ENCODE measurements around the gene DNER. TPM values are rescaled to one million over a fixed set of nuclear protein-coding genes. Genes with fewer than 3 reads are reported as not detected.

The DNER gene
- polyA plus RNA-seq, 1 experiment, result not detected

- no peak overlapping the region for H3K4me3 ChIP-seq (ENCODE audit: low read depth, low read length)
- TF ChIP-seq CTCF (IDR thresholded peaks at IDR 0.05; ENCODE audit: low read depth, low read length), result no peak
- POLR2A ChIA-PET, result no interaction called here
- CTCF ChIA-PET, result no interaction called here
- no peaks in the 10 kb centered on the region for H3K9me3 ChIP-seq (ENCODE audit: control insufficient read depth, insufficient read depth, low read length)
- DNase-seq (ENCODE audit: low read depth, low spot score), result no peak
- H3K27me3 ChIP-seq (ENCODE audit: control insufficient read depth, insufficient read depth, low read length), result no peaks in the 10 kb centered on the region
- H3K27ac ChIP-seq (ENCODE audit: low read depth, low read length), result no peak overlapping the region
Measured at GRCh38 chr2:229470781-229471180, 243.6 kb downstream of the DNER start.

GRCh38 chr2:229467783-229468182 lies 246.6 kb downstream of the DNER start:
- H3K4me3 ChIP-seq (ENCODE audit: low read depth, low read length), result no peak overlapping the region
- ChIA-PET CTCF (no interaction called here), POLR2A (no interaction called here)
- TF ChIP-seq CTCF (IDR thresholded peaks at IDR 0.05; ENCODE audit: low read depth, low read length), result no peak
- no peak for DNase-seq (ENCODE audit: low read depth, low spot score)
- no peak overlapping the region for H3K27ac ChIP-seq (ENCODE audit: low read depth, low read length)
- H3K27me3 ChIP-seq (ENCODE audit: control insufficient read depth, insufficient read depth, low read length), result no peaks in the 10 kb centered on the region
- H3K9me3 ChIP-seq (ENCODE audit: control insufficient read depth, insufficient read depth, low read length), result no peaks in the 10 kb centered on the region

GRCh38 chr2:229463841-229464346 lies 250.5 kb downstream of the DNER start:
- H3K4me3 ChIP-seq (ENCODE audit: low read depth, low read length), result no peak overlapping the region
- no peak for TF ChIP-seq CTCF (IDR thresholded peaks at IDR 0.05; ENCODE audit: low read depth, low read length)
- no peak overlapping the region for H3K27ac ChIP-seq (ENCODE audit: low read depth, low read length)
- no peaks in the 10 kb centered on the region for H3K9me3 ChIP-seq (ENCODE audit: control insufficient read depth, insufficient read depth, low read length)
- H3K27me3 ChIP-seq (ENCODE audit: control insufficient read depth, insufficient read depth, low read length), result no peaks in the 10 kb centered on the region
- POLR2A ChIA-PET, result no interaction called here
- no peak for DNase-seq (ENCODE audit: low read depth, low spot score)
- CTCF ChIA-PET, result interaction anchor here (0.6 kb wide), 1 partner anchor 123 kb away, joined by 9 read pairs; no protein-coding TSS in a partner anchor

GRCh38 chr2:229462112-229462511 lies 252.2 kb downstream of the DNER start:
- DNase-seq (ENCODE audit: low read depth, low spot score), result no peak
- ChIA-PET POLR2A (no interaction called here), CTCF (interaction anchor here (1.2 kb wide), 1 partner anchor 31 kb away, joined by 3 read pairs; no protein-coding TSS in a partner anchor)
- H3K27ac ChIP-seq (ENCODE audit: low read depth, low read length), result no peak overlapping the region
- no peak for TF ChIP-seq CTCF (IDR thresholded peaks at IDR 0.05; ENCODE audit: low read depth, low read length)
- no peak overlapping the region for H3K4me3 ChIP-seq (ENCODE audit: low read depth, low read length)
- H3K27me3 ChIP-seq (ENCODE audit: control insufficient read depth, insufficient read depth, low read length), result no peaks in the 10 kb centered on the region
- H3K9me3 ChIP-seq (ENCODE audit: control insufficient read depth, insufficient read depth, low read length), result no peaks in the 10 kb centered on the region

- Histone ChIP-seq H3K4me3 (ENCODE audit: low read depth, low read length) (no peak overlapping the region), H3K9me3 (ENCODE audit: control insufficient read depth, insufficient read depth, low read length) (no peaks in the 10 kb centered on the region), H3K27ac (ENCODE audit: low read depth, low read length) (no peak overlapping the region), H3K27me3 (ENCODE audit: control insufficient read depth, insufficient read depth, low read length) (no peaks in the 10 kb centered on the region)
- CTCF ChIA-PET, result no interaction called here
- POLR2A ChIA-PET, result no interaction called here
- DNase-seq (ENCODE audit: low read depth, low spot score), result no peak
- TF ChIP-seq CTCF (IDR thresholded peaks at IDR 0.05; ENCODE audit: low read depth, low read length), result no peak
Measured at GRCh38 chr2:229456091-229456490, 258.3 kb downstream of the DNER start.
